Superior temporal gyrus (tissue), 1 donor: ENCODE data around the gene FOCAD.

Experiments used
- DNase-seq: peaks from one replicate; pipeline ENCODE4 v3.0.0-alpha.2; 2016; ENCODE audit errors: extremely low spot score

The FOCAD gene

DNA sequence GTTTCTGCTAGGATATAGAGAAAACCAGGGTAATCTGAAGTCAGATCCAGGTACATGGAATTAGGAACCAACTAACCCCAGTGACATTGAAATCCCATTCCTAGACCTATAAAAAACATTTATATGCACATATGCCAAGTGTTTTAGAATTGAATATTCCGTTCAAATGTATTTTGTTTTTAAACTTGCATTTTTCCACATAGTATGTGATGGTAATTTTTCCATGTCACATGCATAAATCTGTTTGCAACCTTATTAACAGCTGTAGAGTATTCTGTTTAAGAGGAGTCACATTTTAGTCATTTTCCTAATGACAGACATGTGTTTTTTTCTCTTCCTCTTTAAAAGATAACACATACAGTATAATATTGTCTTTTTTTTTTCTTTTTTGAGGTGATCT lies 50.2 kb downstream of the FOCAD start:
- no peak for DNase-seq

DNA sequence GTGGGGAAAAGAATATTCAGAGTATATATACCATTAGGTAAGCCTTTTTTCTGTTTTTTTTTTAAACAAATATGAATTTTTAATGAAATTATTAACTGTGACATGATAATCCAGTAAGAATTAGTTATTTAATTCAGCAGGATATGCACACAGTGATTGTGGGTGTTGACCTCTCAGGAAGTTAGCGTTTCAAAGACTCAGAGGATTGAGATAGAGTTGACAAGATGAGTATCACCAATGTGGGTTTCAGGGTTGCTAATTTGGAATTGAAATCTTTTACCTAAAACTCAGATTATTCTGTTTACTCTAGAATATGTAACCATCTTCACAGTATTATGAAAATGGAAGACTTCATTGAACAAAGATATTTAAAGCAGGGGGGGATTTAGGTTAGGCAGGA lies 56.2 kb downstream of the FOCAD start:
- DNase-seq: no peak

DNA sequence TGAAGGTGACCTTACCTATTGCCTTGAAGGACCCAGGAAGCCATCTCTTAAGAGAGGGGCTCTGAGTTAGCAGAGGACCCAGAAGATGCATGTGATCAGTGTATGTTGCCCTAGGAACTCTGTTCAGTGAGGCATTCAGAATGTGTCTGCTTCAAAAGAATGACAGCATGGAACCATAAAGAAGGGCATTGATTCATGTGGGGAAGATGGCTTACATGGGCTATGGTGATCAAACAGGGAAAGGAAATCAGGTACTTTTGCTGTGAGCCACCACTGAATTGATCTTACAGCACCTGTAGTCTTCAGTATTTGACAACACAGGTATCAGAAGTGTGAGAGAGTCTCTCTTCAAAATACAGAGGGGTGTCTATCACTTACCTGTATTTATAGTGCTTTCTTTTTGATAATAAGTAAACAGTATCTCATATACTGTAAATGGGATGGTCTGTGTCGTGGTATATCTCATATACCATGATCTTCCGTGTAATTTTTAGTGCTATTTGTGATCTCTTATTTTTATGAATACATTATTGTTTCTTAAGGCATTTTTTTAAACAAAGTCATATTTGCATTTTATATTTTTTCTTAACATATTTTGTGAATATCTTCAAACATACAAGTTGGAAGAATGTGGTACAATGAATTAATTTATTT lies 57.0 kb downstream of the FOCAD start:
- DNase-seq: no peak

DNA sequence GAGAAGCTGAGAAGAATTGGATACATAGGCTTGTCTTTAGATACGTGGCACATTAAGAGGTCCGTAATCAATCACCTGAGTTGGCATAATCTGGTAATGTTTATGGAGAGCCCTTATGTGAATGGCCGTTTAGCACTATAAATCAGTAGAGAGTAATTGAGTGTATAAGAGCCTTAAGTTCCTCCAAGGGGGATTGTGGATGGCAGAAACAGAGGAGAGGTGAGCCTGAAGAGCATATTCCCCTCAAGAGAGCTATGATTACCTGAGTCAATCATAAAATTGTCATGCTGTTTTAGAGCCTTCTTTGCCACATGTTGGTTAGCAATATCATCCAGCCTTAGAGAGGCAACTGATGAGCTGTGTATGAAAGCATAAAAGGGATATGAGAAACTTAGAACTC lies 58.8 kb downstream of the FOCAD start:
- no peak for DNase-seq

DNA sequence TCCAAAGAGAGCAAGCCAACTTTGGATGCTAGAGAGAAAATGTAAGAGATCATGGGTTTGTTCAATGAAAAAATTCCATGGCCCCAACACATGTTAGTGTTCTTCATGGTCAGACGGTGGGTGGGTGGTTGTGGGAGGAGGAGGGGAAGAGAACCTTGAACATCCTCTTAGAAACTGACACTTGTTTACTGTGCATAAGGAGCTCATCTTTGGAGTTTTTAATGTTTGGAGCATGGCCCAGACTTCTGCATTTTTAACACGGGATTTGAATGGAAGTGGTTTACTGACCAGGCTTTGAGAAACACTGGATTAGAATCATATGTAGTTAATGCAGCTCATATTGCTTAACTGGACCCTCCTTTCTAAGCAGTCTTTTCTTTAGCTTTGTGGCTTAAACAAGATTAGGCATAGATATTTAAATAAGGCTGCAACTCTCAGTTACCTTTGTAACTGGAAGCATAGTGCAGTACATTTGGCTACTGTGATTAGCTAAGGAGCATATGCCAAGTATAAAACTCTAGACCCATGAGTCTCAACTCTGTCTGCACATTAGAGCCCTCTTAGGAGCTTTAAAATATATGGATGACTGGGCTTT lies 60.1 kb downstream of the FOCAD start:
- DNase-seq: peak; percentile 34

DNA sequence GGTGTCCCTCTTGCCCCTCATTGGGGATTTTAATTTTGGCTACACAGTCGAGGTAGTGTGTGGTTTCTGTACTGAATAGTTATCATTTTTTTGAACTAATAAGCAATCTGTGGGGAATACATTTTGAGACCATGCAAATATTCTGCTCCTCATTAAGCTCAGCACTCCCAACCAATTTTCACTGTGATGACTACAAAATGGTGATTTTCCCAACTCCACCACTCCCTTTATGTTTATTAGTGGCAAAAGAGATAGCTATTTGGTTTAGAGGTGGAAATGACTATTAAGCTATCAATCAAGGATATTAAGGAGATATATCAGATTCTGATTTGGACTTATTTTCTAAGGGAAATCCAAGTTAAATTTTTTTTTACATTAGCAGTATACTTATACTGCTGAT lies 62.9 kb downstream of the FOCAD start:
- DNase-seq: no peak

DNA sequence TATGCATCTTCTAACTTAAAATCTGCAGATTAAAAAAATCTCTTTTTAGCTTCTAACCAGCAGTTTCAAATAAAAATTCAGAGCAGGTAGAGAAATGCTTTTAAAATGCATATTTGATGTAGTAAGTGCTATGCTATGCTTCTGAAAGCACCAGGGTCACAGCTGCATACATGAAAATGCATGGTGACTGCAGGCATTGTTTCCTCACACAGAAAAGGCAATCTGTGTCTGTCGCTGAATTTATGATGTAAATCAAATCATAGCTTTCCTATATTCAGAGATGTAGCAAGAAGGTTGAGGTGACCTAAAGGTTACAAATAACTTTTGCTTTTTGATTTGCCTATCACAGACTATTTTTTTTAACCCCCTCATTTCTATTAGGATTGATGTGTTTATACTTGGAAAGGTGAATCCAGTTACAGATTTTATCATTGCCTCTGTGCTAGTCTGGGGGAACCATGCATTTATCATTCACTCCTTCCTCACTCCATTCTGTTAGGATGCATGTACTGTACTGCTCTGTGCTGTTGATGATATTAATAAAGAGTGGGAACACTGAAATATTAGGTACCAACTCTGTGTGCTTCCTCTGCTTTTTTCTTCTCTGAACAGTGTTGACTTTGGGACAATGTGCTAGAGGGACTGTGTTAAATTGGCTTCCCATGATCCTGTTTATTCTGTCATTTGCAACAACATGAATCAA lies 65.6 kb downstream of the FOCAD start:
- no peak for DNase-seq

DNA sequence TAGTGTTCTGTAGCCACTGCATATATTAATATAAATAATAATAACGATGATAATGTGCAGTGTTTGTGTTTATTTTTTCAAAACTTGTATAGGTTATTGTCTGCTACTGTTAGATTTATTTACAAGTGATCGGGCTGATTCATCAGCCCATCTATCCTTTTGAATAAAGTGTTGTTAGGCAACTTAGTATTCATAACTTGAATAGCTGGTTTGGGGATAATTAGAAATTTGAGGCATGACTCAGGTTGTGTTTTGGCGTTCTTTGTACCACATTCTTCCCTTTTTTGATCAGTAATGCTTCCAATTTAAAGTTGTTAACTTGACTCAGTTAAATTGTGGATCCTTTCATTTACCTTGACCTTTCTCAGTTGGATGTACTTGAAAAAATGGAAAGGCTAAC lies 69.7 kb downstream of the FOCAD start:
- DNase-seq: no peak

DNA sequence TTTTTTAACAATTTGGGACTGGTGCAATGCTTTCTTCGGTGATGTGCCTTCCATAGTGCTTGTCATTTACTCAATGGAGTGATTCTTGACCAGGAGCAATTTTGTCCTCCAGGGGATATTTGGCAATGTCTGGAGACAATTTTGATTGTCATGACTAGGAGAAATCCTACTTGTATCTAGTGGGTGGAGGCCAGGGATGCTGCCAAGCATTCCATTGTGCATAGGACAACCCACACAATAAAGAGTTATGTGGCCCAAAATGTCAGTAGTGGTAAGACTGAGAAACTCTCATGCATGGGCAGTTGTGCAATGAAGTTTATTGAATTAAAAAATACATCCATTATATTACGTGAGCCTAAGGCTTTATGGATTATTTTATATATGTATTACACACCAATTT lies 70.5 kb downstream of the FOCAD start:
- DNase-seq: no peak

DNA sequence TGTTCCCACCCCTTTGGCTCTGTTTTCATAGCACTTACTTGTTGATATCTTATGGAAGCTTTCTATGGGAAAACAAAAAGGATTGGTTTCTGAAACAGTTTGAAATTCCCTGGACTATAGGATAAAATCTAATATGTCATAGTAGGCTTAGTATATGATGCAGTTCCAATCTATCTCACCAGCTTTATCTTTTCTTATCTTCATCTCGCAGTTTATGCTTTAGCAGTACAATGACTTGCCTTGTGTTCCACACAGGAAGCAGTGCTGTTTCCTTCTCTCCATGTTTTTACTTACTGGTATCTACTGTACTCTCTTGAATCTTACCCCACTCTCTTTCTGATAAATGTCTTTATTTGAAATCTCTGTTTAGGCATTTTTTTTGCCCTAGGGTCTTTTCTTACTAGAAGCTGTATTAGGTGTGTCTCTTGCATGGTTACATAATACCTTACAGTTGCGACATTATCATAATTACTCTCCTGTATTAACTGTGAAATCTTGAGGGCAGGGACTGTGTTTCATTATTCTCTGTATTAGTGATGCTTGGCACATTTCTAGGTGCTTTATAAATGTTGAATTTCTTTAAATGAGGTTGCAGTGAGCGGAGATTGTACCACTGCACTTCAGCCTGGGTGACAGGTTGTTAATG lies 76.3 kb downstream of the FOCAD start:
- no peak for DNase-seq

DNA sequence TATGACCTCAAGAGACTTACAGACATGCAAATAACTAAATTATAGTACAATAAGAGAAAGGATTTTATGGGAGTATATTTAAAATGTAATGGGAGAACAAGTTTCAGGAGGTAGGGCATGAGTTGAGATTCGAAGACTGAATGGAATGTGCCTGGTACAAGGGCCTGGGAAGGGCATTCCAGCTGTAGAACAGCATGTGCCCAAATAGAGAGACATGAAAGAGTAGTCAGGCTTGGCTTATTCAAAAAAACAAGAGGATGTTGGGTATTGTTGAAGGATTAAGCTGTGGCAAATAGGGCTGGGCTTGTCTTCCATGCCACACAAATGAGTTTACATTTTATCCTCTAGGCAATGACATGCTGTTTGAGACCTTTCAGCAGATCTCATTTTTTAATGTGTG lies 86.9 kb downstream of the FOCAD start:
- DNase-seq: no peak

DNA sequence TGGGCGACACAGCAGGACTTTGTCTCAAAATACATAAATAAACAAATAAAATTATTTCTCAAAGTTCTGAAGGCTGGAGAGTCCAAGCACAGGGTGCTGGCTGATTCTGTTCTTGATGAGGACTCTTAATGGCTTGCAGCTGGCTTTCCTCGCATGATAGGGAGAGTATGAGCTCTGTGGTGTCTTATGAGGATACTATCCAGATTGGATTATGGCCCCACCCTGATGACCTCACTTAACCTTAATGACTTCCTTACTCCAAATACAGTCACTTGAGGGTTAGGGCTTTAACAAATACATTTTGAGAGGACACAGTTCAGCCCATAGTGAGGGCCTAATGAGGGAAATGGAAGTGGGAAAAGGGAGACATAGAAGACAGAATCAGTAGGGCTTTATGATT lies 87.7 kb downstream of the FOCAD start:
- DNase-seq: no peak

DNA sequence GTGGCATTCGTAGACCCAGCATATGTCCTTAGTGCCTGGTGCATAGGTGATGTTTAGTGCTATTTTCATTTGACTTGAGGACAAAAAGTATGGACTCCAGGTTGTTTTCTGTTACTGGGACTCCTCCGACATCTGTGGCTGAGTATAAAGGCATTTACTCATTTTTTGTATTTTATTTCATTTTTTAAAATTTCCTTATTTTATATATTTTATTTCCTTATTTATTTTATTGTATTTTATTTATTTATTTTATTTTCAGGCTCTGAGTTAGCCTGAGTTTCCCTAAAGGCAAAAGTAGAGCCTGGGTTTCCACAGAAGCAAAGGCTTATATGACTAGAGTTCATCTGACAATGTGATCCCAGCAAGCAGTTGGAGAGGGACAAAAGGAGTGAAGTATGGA lies 91.6 kb downstream of the FOCAD start:
- no peak for DNase-seq

DNA sequence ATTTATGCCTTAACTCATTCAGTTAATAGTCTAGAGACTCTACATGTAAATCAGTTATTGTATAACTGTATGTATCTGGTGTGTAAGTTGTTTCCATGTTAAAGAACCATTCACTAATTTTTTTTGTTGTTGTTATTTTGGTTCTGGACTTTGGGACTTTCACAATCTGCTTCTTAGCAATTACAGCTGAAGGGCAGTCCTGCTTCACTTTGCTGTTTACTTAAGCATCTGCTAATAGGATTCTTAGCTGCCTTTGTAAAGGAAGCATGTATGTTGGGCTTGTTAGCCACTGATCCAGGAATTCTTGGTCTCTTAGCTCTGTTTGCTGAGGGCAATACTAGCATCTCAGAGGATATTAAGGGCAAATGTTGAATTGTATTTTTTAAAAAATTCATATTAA lies 97.0 kb downstream of the FOCAD start:
- DNase-seq: no peak

DNA sequence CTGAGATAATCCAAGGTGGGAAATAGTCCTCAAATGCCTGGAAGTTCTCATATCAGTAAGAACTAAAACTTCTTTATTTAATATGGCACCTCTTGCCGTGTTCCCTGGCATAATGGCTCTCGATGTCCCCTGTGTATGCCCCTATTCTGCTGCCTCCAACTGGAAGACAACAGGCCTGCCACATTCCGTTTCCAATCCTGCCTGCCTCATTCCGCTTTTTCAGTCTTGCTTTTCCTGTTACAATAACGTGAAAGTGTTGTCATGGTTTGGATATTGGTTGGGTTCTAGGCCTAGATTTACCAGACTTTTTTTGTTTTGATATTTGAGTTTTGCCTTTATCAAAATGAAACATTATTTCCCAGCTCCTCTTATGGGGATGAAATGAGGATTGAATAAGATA lies 98.2 kb downstream of the FOCAD start:
- no peak for DNase-seq

DNA sequence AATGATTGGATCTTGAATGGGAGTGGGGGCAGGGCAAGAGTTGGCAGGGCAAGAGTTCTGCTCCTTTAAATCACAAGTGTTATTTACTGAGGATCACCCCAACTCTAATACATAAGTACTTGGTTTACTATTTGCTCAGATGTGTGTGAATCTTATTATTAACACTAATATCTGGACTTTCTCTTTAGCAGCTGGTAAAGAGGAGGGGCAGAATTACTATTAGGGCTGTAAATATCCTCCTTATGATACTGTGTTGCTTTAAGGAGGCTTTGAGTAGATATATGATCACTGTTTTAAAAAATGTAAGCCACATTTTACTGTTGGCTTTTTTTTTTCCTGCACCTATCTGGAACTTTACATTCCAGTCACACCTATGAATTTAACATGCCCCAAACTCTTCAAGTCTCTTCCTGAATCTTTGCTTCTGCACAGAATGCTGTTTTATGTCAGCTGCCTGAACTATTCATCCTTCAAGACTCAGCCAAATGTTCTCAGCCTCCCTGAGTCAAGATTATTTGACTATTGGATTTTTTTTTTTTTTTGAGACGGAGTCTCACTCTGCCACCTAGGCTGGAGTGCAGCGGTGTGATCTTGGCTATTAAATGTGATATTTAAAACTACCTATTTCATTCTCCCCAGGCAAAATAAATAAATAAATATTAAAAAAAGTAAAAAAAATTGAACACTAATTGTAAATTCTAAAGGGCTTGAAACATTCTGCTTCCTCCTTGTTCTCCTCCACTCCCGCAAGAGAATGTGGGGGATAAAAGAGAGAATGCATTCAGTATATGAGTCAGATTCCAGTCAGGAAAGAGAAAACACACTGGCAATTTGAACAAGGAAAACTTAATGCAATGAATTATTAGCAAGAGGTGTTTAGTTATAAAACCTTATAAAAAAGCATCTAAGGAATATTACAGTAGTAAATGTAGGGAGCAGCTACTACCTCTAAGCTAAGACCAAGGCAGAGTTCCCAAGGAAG lies 99.3 kb downstream of the FOCAD start:
- no peak for DNase-seq

DNA sequence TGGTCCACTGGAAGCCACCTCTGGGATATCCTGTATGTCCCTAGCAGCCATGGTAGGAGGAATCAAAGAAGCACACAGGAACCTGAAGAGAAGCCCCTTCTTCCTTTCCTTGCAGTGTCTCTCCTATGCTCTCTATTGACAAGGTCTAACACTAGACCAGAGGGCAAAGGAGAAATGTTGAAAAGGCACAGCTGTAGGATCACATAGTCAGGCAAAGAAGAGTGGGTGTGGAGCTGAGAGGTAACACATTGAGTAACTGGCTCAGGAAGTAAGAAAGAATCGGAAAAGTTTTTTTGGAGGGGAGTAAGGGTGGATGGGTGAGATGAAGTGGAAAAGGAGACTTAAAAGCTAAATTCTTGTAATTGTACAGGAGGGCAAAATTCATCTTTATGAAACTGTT lies 100.1 kb downstream of the FOCAD start:
- DNase-seq: no peak

DNA sequence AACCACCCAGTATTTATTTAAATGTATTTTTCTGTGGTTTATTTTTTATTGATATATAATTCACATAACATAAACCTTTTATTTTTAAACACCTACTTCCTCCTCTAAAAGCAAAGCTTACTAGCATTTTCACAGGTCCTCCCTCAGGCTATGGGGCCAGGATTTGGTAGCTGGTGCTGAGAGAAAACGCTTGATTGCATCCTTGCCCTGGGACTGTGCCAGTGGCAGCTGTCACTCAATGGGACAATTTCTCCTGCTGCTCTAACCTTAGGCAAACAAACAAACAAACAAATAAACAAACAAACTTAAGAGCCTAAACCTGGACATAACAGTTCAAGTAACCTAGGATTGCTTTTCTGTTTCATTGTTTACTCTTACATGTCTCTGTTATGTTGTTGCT lies 102.7 kb downstream of the FOCAD start:
- no peak for DNase-seq

DNA sequence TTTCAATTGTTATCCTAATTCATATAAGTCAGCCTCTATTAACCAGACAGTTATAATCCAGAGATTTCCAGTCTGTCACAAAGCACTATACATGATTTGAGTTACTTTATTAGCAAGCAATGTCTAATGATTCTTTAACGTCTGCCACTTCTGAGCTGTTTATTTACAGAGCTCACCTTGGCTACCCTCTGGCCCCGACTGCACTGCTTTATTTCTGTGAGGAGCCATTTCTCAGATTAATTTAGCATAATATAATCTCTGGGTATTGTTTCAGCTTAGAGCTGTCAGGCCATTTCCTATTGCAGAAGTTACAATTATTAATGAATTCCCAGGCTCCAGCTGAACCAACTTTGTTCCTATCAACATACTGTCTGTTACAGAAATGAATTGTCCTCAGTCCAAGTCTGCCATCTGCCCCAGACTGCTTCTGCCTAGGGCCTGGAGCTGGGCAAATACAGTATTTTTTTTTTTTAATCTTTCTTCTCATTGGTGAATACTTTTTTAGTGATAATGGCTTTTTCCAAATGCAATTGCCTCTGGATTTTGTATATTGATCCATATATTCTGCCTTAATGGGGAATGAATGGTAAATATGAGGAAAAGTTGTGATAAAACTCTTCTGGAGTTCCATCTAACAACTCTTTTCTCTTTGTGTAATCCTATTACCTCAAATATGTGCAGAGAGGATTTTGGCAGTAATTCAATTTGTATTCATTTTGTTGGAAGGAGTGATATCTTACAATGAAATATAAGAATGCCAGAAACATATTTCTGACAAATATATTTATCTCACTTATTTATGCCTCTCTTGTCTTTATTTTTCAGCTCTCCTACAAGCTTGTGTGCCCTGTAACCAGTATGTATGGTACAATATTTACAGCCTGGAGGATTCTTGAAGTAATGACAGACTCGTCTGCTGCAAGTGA lies 104.7 kb downstream of the FOCAD start:
- DNase-seq: no peak

DNA sequence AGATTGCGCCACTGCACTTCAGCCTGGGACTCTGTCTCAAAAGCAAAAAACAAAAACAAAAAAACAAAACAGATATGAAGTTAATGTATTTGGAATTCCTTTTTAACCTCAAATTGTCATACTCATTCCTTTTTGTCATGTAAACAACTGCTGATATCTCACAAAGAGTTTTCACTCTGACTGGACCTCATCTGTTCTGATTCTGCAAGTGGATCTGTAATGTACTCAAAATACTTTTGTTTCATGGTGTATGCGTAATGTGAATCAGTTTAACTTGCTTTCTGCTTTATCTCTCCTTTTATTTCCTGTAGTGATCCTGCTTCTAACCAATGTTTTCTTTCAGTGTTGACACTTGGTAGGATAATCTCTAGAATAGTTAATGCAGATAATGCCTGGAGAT lies 106.7 kb downstream of the FOCAD start:
- DNase-seq: no peak

DNA sequence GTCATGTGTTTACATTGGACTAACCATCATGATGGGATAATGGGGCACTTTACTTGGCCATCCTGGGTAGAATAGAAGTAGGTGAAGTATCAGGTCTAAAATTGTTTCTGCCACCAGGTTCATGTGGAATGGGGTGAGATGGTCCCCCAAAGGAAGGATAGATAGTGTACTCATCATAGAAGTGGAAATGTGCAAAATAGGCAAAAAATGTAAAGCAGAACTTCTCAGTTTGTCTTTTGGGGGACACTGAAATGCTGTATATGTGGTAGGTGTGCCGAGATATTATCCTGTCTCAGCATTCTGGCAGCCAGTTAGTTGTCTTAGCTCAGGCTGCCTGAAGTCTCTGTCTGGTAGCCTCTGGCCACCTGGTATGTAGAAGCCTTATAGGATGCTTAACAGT lies 107.6 kb downstream of the FOCAD start:
- DNase-seq: no peak
